ENCODE measurements around the gene MAPK1IP1L.
A peak's percentile ranks its signal among the peaks of the same experiment; 100 is the strongest.
"Not testable (repeated sequence)": the region's sequence is repeated elsewhere in the genome, so short reads cannot be mapped to it uniquely, and the experiment has no call there.

Gene MAPK1IP1L

DNA sequence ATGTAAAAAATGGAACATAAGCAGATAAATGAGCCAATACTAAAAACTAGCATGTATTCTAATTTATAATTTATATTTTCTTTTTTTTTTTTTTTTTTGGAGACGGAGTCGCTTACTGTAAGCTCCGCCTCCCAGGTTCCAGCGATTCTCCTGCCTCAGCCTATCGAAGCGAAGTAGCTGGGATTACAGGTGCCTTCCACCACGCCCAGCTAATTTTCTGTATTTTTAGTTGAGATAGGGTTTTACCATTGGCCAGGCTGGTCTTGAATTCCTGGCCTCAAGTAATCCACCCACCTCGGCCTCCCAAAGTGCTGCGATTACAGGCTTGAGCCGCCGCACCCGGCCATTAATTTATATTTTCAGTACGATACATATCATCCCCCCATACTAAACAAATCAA is 2.7 kb downstream of the MAPK1IP1L start:
- DNase-seq (ENCODE audit: low spot score), result no peak

DNA sequence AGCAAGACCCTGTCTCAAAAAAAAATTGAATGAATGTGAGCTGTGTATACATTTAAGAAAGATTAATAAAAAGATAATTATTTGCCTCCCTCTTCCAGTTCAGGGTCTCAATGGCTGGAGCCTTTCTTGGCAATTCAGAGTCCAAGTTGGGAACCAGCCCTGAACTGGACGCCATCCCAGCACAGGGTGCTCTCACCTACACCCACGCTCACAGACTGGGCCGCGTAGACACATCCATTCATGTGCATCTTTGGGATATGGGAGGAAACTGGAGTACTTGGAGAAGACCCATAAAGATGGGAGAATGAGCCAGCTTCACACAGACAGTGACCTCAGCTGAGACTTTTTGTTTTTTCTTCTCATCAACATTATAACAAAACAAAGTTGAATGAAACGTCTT is 6.5 kb downstream of the MAPK1IP1L start:
- no peak for DNase-seq (ENCODE audit: low spot score)

DNA sequence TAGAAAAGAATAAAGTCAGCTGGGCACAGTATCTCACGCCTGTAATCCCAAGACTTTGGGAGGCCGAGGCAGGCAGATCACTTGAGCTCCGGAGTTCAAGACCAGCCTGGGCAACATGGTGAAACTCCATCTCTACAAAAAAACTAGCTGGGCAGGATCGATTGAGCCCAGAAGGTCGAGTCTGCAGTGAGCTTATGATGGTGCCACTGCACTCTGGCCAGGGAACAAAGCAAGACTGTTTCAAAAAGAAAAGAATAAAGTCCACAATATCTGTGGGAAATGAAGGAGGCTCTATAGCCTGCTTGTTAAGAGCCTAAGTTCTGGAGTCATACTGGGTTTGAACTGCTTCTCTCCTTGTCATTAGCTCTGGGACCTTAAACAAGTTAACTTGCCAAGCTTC is 7.9 kb downstream of the MAPK1IP1L start:
- DNase-seq (ENCODE audit: low spot score), result no peak

DNA sequence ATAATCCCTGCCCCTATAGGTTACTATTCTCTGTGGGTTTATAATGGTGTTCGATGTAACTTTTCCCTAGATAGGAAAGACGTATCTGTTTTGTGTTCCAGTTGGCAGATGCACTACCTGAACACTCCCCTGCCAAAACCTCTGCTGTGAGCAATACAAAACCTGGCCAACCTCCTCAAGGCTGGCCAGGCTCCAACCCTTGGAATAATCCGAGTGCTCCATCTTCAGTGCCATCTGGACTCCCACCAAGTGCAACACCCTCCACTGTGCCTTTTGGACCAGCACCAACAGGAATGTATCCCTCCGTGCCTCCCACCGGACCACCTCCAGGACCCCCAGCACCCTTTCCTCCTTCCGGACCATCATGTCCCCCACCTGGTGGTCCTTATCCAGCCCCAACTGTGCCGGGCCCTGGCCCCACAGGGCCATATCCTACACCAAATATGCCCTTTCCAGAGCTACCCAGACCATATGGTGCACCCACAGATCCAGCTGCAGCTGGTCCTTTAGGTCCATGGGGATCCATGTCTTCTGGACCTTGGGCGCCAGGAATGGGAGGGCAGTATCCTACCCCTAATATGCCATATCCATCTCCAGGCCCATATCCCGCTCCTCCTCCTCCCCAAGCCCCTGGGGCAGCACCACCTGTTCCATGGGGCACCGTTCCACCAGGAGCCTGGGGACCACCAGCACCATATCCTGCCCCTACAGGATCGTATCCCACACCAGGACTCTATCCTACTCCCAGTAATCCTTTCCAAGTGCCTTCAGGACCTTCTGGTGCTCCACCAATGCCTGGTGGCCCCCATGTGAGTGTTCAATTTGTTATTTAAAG is 11.3 kb downstream of the MAPK1IP1L start:
- DNase-seq (ENCODE audit: low spot score), result no peak

DNA sequence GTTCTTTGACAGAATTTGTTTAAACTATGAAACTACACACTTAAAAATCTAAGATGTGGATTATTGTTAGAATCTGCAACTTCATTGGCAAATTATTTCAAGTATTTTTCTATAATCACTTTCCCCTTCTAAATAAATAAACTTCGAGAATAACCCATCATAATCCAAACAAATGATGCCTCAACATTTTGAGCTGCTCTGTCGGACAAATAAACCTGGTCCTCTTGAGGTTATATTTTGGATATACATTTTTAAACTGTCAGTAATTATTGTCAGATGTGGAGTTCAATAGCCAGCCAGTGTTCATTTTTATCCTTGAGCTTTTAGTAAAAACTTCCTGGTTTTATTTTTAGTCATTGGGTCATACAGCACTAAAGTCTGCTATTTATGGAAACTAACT is 13.4 kb downstream of the MAPK1IP1L start:
- not testable (repeated sequence) for DNase-seq (ENCODE audit: low spot score)

DNA sequence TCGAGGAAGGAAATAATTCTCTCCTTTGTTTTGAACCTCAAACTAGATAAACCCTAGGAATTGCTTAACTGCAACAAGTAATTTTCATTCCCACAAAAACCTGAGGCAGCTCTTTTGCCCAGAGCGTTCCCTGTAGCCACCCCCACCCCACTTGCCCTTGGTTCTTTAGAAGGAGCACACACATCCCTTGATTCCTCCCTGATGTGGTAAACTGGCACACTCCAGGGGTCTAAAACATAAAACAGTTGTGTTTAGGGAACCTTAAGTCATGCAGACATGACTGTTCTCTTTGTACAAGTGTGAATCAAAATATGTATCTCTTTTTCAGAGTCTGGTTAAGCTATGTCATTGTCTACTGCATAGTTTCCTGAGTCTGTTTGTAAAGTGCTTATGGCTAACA is 14.0 kb downstream of the MAPK1IP1L start:
- DNase-seq (ENCODE audit: low spot score), result no peak

DNA sequence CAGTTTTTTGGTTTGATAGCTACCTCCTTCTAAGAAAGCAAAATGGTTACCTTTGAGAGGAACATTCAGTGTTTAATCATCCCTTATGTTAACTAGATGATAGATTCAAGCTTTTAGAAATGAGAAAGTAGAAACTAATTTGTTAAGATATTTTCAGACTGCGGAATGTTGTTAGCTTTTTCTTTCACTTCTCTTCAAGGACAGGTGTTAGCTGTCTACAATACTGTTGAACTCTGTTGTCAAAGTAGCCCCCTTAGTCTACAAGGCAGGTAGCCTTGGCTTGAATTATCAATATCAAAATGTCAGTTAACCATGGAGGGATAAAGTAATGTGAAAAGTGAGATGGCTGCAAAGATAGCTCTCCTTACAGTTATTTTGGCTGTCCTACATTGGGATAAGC is 14.8 kb downstream of the MAPK1IP1L start:
- DNase-seq (ENCODE audit: low spot score), result no peak

DNA sequence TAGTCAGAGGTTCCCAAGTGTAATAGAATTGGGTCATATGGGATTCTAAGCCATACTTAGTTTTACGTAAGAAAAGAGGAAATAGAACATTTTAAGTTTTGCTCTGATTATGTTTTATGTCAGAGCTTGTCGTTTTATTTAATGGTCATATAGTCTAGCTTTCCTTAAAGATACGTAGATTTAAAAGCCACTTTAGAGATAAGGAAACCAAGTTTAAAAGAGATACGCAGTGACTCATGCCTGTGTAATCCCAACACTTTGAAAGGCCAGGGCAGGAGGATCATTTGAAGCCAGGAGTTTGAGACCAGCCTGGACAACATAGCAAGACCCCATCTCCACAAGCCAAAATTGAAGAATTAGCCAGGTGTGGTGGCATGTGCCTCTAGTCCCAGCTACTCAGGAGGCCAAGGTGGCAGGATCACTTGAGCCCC is 19.5 kb downstream of the MAPK1IP1L start:
- no peak for DNase-seq (ENCODE audit: low spot score)

DNA sequence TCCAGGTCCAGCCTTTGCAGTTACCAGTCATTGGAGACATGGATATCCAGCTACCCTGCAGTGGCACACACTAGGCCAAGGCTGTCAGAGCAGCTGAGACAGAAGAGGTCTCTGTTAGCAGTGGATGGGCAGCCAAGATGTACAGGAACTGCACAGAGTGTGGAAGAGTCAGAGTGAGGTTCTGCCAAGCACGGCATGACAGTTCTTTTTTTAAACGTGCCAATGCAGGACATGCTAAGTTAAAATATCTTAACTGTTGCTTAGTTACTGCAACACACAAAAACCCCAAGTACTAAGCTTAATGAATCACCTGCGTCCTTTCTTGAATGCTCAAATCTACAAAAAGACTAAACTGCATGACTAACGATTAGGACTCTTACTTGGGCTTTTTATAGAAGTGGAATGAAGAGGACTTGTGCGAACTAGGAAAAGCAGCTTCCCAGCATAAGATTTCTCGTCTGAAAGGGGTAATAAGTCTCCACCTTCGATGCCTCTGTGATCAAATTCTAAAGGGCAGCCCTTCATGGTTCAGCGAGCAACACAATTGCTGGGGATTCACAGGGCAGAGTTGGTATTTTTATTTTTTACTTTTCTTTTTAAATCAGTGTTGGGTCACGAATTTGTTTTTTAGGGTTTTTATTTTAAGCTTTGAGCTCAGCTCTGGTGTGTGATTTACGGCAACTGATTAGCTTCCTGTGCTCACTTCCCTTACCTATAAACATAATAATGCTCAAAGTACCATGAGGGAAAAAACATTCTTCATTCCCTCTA is 20.6 kb downstream of the MAPK1IP1L start:
- peak; percentile 64 for DNase-seq (ENCODE audit: low spot score)

DNA sequence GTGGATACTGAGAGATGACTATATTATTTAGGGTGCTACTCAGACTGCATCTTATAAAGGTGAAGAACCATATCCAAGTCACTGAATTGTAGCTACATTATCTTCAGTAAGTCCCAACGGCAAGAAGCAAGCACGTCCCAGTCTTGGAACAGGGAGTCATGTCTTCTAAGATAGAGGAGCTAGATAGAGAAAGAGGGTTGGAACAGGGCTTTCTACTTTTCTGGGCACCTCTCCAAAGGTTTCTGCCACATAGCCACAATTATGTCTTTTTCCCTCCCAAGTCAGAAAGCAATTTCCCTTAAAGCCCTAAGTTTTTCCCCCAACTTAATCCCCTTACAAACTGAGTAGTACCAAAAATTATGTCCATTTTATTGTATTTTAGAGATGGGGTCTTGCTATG is 22.4 kb downstream of the MAPK1IP1L start:
- no peak for DNase-seq (ENCODE audit: low spot score)

DNA sequence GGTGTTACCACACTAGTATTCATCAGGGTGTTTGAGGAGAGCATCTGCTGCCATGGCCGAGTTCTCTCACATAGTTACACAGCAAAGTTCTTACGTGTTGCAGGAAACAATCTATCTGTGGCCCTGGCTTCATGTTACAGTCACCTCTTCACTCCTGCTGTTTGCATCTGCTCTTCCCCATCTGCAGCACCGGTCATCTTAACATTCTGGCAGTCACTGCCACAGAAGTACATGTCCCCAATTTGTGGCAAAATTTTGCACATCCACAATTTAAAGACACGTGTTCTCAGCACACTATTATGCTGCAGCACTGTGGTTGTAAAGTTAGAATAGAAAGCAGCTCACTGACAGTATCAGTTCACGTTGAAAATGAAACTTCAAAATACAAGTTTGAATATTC is 23.2 kb downstream of the MAPK1IP1L start:
- peak; percentile 6 for DNase-seq (ENCODE audit: low spot score)

DNA sequence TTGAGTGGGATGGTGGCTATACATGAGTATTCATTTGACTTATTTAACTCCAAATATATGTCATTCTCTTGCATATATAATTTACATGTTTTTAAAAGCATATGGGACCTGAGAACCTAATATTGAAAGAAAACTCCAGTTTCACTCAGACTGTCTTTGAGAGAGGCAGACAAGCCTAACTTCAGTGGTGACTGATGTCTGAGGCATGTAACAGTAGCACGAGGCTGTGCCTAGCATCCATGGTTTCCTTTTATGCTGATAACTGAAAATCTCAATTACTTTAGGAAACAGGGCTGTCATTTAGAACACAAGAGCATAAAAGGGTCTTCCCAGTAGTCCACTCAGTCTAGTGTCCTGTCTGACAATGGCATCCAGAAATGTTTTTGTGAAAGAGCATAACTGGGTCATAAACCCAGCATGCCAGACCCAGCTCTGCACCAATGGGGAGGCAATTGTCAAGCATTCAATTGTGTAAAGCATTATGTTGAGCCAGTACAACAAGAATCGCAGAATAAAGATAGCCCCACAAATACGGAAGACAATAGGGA is 24.3 kb downstream of the MAPK1IP1L start:
- no peak for DNase-seq (ENCODE audit: low spot score)

DNA sequence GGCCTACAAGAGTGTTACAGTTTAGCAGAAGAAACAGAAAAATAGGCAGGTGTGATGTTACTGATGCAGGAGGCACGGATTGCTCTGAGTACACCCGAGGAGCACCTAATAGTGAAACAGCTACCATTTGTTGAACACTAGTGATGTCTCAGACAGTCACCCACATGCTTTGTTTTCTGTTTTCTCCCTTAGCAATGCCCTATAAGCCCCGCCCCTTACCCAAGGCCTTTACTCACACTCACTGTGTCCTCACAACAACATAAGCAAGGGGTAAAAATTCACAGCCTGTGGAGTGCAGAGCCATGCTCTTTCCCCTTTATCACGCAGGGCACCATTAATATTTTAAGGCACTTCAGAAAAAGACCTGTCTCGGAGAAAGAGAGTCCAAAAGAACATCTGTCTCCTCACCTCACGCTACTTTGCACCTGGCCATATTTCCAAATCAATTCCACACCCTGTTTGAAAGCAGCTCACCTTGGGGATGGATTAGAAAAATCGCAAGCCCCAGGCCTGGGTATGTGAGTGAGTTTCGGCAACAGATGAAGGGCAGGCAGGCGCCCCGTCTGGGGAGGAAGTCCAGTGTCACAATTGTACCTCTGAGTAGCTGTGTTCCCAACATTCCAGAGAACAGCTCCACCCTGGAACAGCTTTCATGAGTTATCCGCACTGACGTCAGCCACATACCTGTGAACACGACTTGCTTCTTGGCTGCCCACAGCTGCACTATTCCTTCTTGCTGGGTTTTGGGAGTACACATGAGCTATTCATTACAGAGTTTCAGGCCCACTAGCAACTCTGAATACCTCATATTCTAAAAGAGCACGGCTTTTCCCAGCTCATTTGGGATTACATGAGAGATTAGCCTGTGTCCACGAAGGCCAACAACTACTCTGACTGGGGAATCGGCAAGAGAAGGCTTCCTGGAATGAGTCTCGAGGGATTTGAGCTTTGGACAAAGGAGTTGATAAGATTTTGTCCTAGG is 26.0 kb downstream of the MAPK1IP1L start:
- peak; percentile 53 for DNase-seq (ENCODE audit: low spot score)

DNA sequence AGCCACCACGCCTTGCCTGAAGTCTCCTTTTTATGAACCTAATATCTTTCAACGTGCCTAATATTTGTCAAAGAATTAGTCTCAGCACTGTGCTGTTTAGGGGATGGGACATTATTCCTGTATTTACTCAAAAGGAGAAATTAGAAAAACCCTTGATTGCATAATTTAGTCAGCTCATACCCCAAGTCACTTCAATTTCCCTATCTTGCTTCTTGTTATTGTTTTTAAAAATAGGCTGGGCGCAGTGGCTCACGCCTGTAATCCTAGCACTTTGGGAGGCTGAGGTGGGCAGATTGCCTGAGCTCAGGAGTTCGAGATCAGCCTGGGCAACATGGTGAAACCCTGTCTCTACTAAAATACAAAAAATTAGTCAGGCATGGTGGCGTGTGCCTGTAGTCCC is 28.5 kb downstream of the MAPK1IP1L start:
- not testable (repeated sequence) for DNase-seq (ENCODE audit: low spot score)

DNA sequence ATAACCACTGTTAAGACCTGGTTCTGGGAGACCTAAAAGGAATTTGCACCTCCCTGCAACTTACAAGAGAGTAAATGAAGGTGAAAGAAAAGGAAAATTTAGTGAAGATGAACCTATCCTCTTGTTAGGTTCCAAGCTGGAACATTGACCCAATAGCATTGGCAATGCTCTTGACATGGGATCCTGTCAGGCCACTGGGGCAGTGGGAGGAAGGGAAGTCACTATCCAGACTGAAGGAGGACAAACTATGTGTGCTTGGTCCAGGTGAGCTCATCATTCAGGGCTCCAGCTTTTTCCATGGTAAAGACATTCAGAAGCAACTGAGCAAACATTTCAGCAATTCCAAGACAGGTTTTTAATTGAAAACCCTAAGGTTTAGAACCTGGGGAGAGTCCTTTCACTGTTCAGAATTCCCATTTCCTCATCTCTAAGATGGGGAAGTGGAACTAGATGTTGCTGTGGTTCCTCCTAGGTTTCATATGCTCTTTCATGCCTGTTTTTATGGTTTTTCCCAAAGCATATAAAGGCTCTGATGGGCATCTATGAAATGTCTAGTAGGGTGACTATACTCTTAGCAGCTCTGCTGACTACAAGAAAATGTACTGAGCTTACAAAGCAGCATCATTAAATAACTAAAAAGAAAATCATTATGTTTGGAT is 33.1 kb downstream of the MAPK1IP1L start:
- no peak for DNase-seq (ENCODE audit: low spot score)

DNA sequence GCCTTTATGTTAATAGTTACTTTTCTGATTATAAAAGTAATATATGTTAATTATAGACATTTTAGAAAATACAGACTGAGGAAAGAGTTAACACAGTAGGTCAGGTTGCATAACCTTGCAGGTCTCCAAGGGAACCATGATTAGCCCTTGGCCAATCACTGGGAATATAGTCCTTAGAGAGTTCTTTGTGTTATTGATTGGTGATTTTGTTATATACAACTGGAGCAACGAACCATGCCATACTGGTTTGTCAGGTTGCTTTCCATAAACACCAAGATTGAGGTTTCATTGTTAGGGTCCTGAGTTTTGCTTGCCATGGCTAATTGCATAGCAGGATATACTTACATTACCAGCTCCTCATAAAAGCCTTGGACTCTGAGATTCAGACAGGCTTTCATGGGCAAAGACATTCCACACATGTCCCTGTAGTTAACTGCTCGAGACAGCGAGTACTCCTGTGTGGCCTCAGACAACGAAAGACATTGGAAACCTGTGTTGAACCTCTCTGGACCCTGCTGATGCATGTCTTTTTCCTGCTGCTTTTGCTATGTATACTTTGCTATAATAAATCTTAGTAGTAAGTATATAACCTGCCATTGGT is 33.7 kb downstream of the MAPK1IP1L start:
- DNase-seq (ENCODE audit: low spot score), result no peak

DNA sequence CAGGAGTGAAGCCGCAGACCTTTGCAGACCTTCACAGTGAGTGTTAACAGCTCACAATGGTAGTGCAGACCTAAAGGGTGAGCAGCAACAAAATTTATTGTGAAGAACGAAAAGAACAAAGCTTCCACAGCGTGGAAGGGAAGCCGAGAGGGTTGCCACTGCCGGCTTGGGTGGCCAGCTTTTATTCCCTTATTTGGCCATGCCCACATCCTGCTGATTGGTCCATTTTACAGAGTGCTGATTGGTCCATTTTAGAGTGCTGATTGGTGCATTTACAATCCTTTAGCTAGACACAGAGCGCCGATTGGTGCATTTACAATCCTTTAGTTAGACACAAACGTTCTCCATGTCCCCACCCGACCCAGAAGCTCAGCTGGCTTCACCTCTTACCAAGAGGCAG is 35.5 kb downstream of the MAPK1IP1L start:
- DNase-seq (ENCODE audit: low spot score), result no peak

DNA sequence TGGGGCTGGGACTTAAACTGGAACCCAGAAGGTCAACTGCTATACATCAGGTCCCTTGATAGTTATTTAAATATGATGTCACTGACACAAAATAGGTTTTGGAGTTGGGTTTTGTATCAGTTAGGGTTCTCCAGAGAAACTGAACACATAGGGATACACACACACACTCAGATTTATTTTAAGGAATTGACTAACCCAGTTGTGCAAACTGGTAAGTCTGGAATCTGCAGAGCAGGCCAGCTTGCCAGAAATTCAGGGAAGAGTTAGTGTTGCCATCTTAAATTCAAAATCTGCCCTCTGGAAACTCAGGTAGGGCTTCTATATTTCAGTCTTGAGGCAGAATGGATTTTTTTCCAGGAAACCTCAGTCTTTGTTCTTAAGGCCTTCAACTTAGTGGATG is 36.9 kb downstream of the MAPK1IP1L start:
- DNase-seq (ENCODE audit: low spot score), result no peak

DNA sequence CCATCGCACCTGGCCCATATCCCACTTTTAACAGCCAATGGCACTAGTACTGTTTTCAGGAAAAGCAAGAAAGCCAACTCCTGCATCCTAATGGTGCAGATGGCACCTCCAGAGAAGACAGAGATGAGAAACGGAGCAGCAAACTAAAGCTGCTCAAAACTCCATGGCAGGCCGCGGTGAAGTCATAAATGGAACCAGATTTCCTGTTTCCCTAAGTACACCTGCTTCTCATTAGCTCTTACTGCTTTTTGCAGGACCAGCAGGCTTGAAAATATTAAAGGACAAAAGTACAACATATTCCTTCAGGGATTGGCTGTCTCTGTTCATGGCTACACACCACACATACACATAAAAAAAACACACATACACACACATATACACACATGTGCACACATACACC is 40.9 kb downstream of the MAPK1IP1L start:
- DNase-seq (ENCODE audit: low spot score), result no peak

DNA sequence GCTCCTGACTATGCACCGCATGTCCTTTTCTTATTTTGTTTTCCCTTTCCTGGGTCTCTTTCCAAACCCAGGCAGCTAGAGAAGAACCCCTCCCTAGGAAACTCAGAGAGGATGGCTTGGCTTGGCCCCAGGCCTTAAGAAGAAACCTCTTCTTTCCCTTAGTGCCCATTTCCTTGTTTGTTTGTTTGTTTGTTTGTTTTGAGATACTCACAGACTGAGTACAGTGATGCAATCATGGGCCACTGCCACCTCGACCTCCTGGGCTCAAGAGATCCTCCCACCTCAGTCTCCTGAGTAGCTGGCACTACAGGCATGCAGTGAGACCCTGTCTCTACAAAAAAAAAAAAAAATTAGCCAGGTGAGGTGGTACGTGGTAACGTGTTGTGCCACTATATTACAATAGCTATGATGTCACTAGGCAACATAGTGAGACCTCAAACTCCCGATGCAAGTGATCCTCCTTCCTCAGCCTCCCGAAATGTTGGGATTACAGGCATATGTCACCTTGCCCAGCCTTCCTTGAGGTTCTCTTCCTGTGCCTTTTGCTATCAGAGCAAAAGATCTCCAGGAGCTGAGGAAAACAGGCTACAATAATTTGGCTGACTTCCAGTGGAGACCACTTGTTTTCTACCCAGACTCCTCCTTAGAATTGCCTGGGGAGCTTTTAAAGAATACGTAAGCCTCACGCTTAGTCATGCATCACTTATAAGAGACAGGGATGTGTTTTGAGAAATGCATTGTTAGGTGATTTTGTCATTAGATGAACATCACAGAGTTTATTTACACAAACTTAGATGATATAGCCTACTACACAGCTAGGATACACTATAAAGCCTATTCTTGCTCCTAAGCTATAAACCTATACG is 43.1 kb downstream of the MAPK1IP1L start:
- no peak for DNase-seq (ENCODE audit: low spot score)

Data from CD4-positive, alpha-beta T cell treated with Interleukin-2 at 100 ng/mL for 4 hours (primary cell).